Panc1 (cell line): ENCODE results near the gene NT5DC3. TPM values are rescaled to one million over a fixed set of nuclear protein-coding genes. Genes with fewer than 3 reads are reported as not detected.

Experiments used
- ATAC-seq: fragments of 200-7000 bp; cut with Tn5 transposase; 2 replicates; pipeline ENCODE4 v1.9.1; 2020; ENCODE audit warnings: mild to moderate bottlenecking, moderate library complexity
- BruUV-seq: library from RNA; stranded (reverse); fragments of 400-500 nt; replicated peaks from 2 replicates; lab custom pipeline; 2021; lab: Mats Ljungman, UMichigan
- CTCF ChIA-PET: fragments of 300-600 bp; sonication (Branson Sonifier 250); formaldehyde crosslinking; loops from one replicate; lab custom pipeline; 2022; ENCODE audit warnings: antibody characterized with exemption; lab: Charles Lee
- POLR2A ChIA-PET: fragments of 300-600 bp; sonication (Branson Sonifier 250); formaldehyde crosslinking; loops from one replicate; lab custom pipeline; 2022; ENCODE audit warnings: antibody characterized with exemption; lab: Charles Lee
- DNase-seq: peaks from one replicate; pipeline ENCODE4 v3.0.0-alpha.2; 2010; ENCODE audit warnings: low read depth, low spot score
- H3K27ac ChIP-seq: 2 replicates; pipeline ENCODE4 v1.5.1; 2011; ENCODE audit warnings: mild to moderate bottlenecking, low read length, inconsistent platforms
- H3K27me3 ChIP-seq: fragments of 200-500 bp; sonication (Bioruptor generic); 2 replicates; pipeline ENCODE4 v1.6.0; 2014; ENCODE audit warnings: low read length, inconsistent platforms; ENCODE audit not compliant: control insufficient read depth, insufficient read depth
- H3K36me3 ChIP-seq: fragments of 200-500 bp; sonication (Bioruptor generic); 2 replicates; pipeline ENCODE4 v1.5.1; 2014; ENCODE audit warnings: inconsistent platforms, mild to moderate bottlenecking, low read length, moderate library complexity; ENCODE audit not compliant: control insufficient read depth, insufficient read depth
- H3K4me1 ChIP-seq: 2 replicates; pipeline ENCODE4 v1.5.1; 2011; ENCODE audit warnings: inconsistent platforms, mild to moderate bottlenecking, low read length, moderate library complexity; ENCODE audit not compliant: control insufficient read depth, insufficient read depth
- H3K4me3 ChIP-seq, 2 experiments: 2 replicates each; pipeline ENCODE4 v1.5.1; 2011 to 2012; ENCODE audit warnings: low read depth in 2 of 2, low read length in 2 of 2, mild to moderate bottlenecking in 2 of 2, inconsistent platforms in 1 of 2, moderate library complexity in 1 of 2
- H3K9me3 ChIP-seq: fragments of 200-500 bp; sonication (Bioruptor generic); 2 replicates; pipeline ENCODE4 v1.5.1; 2014; ENCODE audit warnings: low read depth, mild to moderate bottlenecking, inconsistent platforms, low read length, moderate library complexity; ENCODE audit not compliant: control insufficient read depth, insufficient read depth
- POLR2AphosphoS5 ChIP-seq: IDR thresholded peaks from 2 replicates; pipeline ENCODE4 v1.6.1; 2012; ENCODE audit warnings: mild to moderate bottlenecking, low read depth, low read length, moderate library complexity
- SIN3A ChIP-seq: IDR thresholded peaks from 2 replicates; pipeline ENCODE4 v1.6.1; 2012; ENCODE audit warnings: low read depth, mild to moderate bottlenecking, low read length, moderate library complexity, borderline replicate concordance; ENCODE audit not compliant: insufficient read depth
- TCF7L2 ChIP-seq: IDR thresholded peaks from 2 replicates; pipeline ENCODE4 v1.6.1; 2011; ENCODE audit warnings: mild to moderate bottlenecking, low read depth, low read length, inconsistent platforms
- in situ Hi-C: cut with HindIII; loops from 2 replicates; pipeline ENCODE4 v1.10.0; 2016; ENCODE audit warnings: low sequenced_read_pairs, low pct_unique_long_range_greater_than_20kb
- intact Hi-C: fragments of 100-400 bp; cut with micrococcal nuclease; formaldehyde crosslinking; loops from one replicate; pipeline ENCODE4 v1.10.0; 2022; ENCODE audit not compliant: unreplicated experiment
- total RNA-seq: library from RNA; stranded (reverse); gene quantifications from one replicate; pipeline ENCODE4 v1.2.1, GENCODE V29; 2021; ENCODE audit not compliant: unreplicated experiment
- TF ChIP-seq, protein P1 (sequence below): fragments of 450-650 bp; IDR thresholded peaks from 2 replicates; pipeline ENCODE4 v1.5.1; 2017; ENCODE audit warnings: mild to moderate bottlenecking
- TF ChIP-seq, protein P2 (sequence below), 2 experiments: IDR thresholded peaks; 2 replicates each; pipeline ENCODE4 v1.6.1; 2011 to 2012; ENCODE audit warnings: low read depth in 2 of 2, control low read depth in 1 of 2, low read length in 1 of 2, mild to moderate bottlenecking in 1 of 2, moderate library complexity in 1 of 2; ENCODE audit not compliant: insufficient read depth in 1 of 2

The NT5DC3 gene
- total RNA-seq, 1 experiment from 2014 or later: 24.9 TPM

DNA sequence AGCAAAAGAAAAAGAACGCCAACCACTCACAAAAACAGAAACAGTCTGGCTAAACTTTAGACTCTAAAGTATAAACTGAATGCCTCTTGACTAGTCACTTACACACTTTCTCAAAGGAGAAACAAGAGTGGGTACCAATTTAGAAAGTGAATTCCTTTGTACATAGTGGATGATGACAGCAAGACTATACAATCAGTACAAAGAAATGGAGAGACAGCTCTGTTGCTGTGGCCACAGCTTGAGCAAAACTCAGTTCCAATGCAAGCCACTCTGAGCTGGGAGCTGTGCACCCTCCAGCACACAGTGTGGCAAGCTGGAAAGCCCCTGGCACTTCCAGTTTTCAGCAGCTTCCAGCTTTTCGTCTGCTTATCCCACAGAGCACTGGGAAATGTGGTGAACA, 21.7 kb downstream of the NT5DC3 start:
- H3K9me3 ChIP-seq: no peaks in the 10 kb centered on the region
- ATAC-seq (peak; percentile 34; the same call in 1 of the 2 replicates), DNase-seq (no peak)
- TF ChIP-seq POLR2AphosphoS5: no peak
- TF ChIP-seq, protein P1, sequence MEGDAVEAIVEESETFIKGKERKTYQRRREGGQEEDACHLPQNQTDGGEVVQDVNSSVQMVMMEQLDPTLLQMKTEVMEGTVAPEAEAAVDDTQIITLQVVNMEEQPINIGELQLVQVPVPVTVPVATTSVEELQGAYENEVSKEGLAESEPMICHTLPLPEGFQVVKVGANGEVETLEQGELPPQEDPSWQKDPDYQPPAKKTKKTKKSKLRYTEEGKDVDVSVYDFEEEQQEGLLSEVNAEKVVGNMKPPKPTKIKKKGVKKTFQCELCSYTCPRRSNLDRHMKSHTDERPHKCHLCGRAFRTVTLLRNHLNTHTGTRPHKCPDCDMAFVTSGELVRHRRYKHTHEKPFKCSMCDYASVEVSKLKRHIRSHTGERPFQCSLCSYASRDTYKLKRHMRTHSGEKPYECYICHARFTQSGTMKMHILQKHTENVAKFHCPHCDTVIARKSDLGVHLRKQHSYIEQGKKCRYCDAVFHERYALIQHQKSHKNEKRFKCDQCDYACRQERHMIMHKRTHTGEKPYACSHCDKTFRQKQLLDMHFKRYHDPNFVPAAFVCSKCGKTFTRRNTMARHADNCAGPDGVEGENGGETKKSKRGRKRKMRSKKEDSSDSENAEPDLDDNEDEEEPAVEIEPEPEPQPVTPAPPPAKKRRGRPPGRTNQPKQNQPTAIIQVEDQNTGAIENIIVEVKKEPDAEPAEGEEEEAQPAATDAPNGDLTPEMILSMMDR: no peak
- no peak overlapping the region for H3K4me3 ChIP-seq
- peaks cover 3% of the 10 kb centered on the region; the same call in 1 of the 2 replicates for H3K4me1 ChIP-seq
- BruUV-seq: no TSS peak
- intact Hi-C loops: no loop called here
- H3K27ac ChIP-seq: no peak overlapping the region
- H3K36me3 ChIP-seq: no peaks in the 10 kb centered on the region; the same call in 1 of the 2 replicates
- ChIA-PET POLR2A (no interaction called here), CTCF (no interaction called here)
- H3K27me3 ChIP-seq: no peaks in the 10 kb centered on the region
- in situ Hi-C loops: no loop called here

DNA sequence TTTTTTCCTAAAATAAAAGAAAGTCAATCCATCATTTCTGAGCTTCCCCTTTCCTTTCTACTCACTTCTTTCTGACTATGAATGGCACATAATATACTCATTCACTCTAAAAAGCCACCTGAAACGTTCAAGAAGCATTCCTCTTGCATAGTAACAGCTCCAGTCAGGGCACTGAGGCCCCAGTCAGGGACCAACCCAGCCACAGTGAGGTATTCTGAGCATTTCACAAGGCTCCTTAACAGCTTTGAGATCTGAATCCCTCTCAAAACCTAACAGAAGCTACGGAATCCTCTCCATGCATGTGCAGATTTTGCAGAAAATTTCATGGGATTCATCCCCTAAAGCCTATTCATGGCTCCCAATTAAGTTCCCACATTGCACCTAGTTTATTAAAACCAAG, 23.2 kb downstream of the NT5DC3 start:
- Histone ChIP-seq H3K36me3 (peaks cover under 1% of the 10 kb centered on the region; the same call in 1 of the 2 replicates), H3K4me1 (peaks cover 3% of the 10 kb centered on the region; the same call in 1 of the 2 replicates), H3K9me3 (no peaks in the 10 kb centered on the region), H3K27me3 (no peaks in the 10 kb centered on the region), H3K27ac (no peak overlapping the region), H3K4me3 (no peak overlapping the region)
- no TSS peak for BruUV-seq
- ChIA-PET POLR2A (no interaction called here), CTCF (no interaction called here)
- in situ Hi-C loops (no loop called here), intact Hi-C loops (no loop called here)
- no peak for DNase-seq
- no peak for ATAC-seq
- TF ChIP-seq, protein P2, sequence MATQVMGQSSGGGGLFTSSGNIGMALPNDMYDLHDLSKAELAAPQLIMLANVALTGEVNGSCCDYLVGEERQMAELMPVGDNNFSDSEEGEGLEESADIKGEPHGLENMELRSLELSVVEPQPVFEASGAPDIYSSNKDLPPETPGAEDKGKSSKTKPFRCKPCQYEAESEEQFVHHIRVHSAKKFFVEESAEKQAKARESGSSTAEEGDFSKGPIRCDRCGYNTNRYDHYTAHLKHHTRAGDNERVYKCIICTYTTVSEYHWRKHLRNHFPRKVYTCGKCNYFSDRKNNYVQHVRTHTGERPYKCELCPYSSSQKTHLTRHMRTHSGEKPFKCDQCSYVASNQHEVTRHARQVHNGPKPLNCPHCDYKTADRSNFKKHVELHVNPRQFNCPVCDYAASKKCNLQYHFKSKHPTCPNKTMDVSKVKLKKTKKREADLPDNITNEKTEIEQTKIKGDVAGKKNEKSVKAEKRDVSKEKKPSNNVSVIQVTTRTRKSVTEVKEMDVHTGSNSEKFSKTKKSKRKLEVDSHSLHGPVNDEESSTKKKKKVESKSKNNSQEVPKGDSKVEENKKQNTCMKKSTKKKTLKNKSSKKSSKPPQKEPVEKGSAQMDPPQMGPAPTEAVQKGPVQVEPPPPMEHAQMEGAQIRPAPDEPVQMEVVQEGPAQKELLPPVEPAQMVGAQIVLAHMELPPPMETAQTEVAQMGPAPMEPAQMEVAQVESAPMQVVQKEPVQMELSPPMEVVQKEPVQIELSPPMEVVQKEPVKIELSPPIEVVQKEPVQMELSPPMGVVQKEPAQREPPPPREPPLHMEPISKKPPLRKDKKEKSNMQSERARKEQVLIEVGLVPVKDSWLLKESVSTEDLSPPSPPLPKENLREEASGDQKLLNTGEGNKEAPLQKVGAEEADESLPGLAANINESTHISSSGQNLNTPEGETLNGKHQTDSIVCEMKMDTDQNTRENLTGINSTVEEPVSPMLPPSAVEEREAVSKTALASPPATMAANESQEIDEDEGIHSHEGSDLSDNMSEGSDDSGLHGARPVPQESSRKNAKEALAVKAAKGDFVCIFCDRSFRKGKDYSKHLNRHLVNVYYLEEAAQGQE (IDR thresholded peaks at IDR 0.05; ENCODE audit: insufficient read depth in 1 of 2, low read depth in 2 of 2, low read length in 1 of 2): no peak
- TF ChIP-seq SIN3A (no peak), POLR2AphosphoS5 (no peak), TCF7L2 (no peak)
- TF ChIP-seq, protein P1: no peak
